Heart right ventricle (tissue), 16 donors: ENCODE data around the gene XPR1. TPM values are rescaled to one million over a fixed set of nuclear protein-coding genes. Genes with fewer than 3 reads are reported as not detected.
A peak's percentile ranks its signal among the peaks of the same experiment; 100 is the strongest.
"Not testable (repeated sequence)": the region's sequence is repeated elsewhere in the genome, so short reads cannot be mapped to it uniquely, and the experiment has no call there.

Experiments used
- ATAC-seq, 8 donors: fragments of 200-7000 bp; cut with Tn5 transposase; one replicate each; pipeline ENCODE4 v1.9.1; 2020; ENCODE audit warnings: mild to moderate bottlenecking in 8 of 8, moderate library complexity in 8 of 8, moderate number of reproducible peaks in 1 of 8
- DNase-seq, 2 donors: peaks; one replicate each; pipeline ENCODE4 v3.0.0-alpha.2; 2020
- H3K27ac ChIP-seq, 10 donors: fragments of 200-600 bp; sonication (generic) in 2 of 10; one replicate each; pipeline versions ENCODE4 v1.5.0 to v1.8.0; 2020 to 2022; ENCODE audit warnings: mild to moderate bottlenecking in 3 of 10
- H3K27me3 ChIP-seq, 7 donors: fragments of 200-600 bp; one replicate each; pipeline ENCODE4 v1.8.0; 2021 to 2022; ENCODE audit warnings: mild to moderate bottlenecking in 2 of 7
- H3K36me3 ChIP-seq, 9 donors: fragments of 200-600 bp; sonication (generic) in 1 of 9; one replicate each; pipeline versions ENCODE4 v1.5.0 to v1.8.0; 2020 to 2022; ENCODE audit warnings: mild to moderate bottlenecking in 2 of 9
- H3K4me1 ChIP-seq, 9 donors: fragments of 200-600 bp; sonication (generic) in 1 of 9; one replicate each; pipeline versions ENCODE4 v1.5.0 to v1.8.0; 2020 to 2022; ENCODE audit warnings: mild to moderate bottlenecking in 4 of 9
- H3K4me3 ChIP-seq, 10 donors: fragments of 200-600 bp; sonication (generic) in 2 of 10; one replicate each; pipeline versions ENCODE4 v1.5.0 to v1.8.0; 2020 to 2022; ENCODE audit warnings: mild to moderate bottlenecking in 7 of 10, moderate library complexity in 2 of 10
- H3K9me3 ChIP-seq, 11 donors: fragments of 200-600 bp in 10 of 11; sonication (generic) in 2 of 11; one replicate each; pipeline versions ENCODE4 v1.5.0 to v1.8.0; 2013 to 2022; ENCODE audit warnings: mild to moderate bottlenecking in 2 of 11, control low read depth in 1 of 11, moderate library complexity in 1 of 11
- CTCF ChIP-seq, 9 donors: fragments of 200-600 bp; sonication (generic) in 2 of 9; IDR thresholded peaks; one replicate each; pipeline versions ENCODE4 v1.5.0 to v1.8.0; 2021 to 2022; ENCODE audit warnings: antibody characterized with exemption in 9 of 9, mild to moderate bottlenecking in 5 of 9, moderate library complexity in 1 of 9
- WGBS, 2 donors: extraction: QIAGEN DNeasy Blood & Tissue Kit; methylation state at CpG; one replicate each; pipeline ENCODE4 v1.1.7; 2013; ENCODE audit warnings: inconsistent platforms in 1 of 2; 5-methylcytosine and 5-hydroxymethylcytosine counted together
- intact Hi-C, 10 donors: fragments of 100-400 bp; cut with DNase I; formaldehyde crosslinking; loops; one replicate each; pipeline versions ENCODE4 v1.11.1 to v1.14.2; 2022
- polyA plus RNA-seq, 2 donors: library from polyadenylated mRNA; stranded (reverse); fragments of 200-250 nt; gene quantifications; one replicate each; pipeline ENCODE4 v1.2.3, GENCODE V29; 2013
- total RNA-seq, 10 donors: library from RNA; stranded (reverse); fragmentation: NEBNext Ultra II Directional in 3 of 10; extraction: Animal tissue kit (Norgen Biotek cat#: 25700) in 3 of 10; gene quantifications; one replicate each; pipeline versions ENCODE4 v1.2.1 to v1.2.4, GENCODE V29; 2021 to 2023
- donor health status: Arrhythmogenic right ventricular cardiomyopathy.
- donor health status: ischemic (EF 13 %, LVEDD 7.1; RV severe dilation, severe dysfunction).
- donor health status: healthy with polysubstance abuse.
- donor health status: DM: no; HTN: yes; CAD: no.
- donor health status: DM: no; HTN: no; CAD: no.
- donor health status: ischemic (EF 25% LVEDD 6.9; RV normal size, moderate dysfunction).
- donor health status: ischemic (EF 25% LVEDD 5.7; RV mildly dilated, moderate dysfunction).
- donor health status: healthy.
- donor health status: DM: yes; HTN: yes; CAD: no.
- donor health status: Ischemic cardiomyopathy.
- donor health status: ischemic (EF 35%, LVEDD 5.7; RV mildly dilated, moderate dysfunction).
- donor health status: nonischemic (EF 11% LVEDD 7.7; RV severe dilation, severe dysfunction).
- donor health status: DM: yes; HTN: yes; CAD: no.
- donor health status: PGD.
- donor health status: ischemic (EF 29% LVEDD 5.4; RV normal size, mild dysfunction).
- donor health status: nonischemic (EF 23%, LVEDD 6.1; RV moderate dilation, normal function).

The XPR1 gene
- total and polyA plus RNA-seq, 12 donors: 18.3 to 142 (median 70.0) TPM

DNA sequence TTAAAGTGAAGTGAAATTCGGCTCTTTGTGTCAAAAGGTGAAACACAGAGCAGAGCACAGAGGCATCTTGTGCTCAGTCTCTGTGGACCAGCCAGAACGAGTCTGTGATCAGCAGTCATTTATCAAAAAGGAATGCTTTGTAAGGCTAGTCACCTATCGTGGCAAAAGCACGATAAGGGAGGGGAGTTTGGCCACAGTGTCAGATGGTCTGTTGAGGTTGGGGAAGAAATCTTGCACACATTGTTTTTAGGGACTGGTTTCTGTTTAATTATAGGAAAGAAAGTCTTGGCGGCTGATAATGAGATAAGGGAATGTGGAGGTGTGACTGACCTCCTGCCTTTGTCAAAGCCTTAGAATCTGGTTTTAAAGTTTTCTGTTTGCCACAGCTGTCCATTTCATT is 222.6 kb downstream of the XPR1 start:
- intact Hi-C loops: loop anchor here in 4 of 10 donors (2.0 to 10.0 kb wide), 2 partner anchors 220 to 324 kb away; partner anchors contain the start of gene XPR1 (in 3 of the 4)

DNA sequence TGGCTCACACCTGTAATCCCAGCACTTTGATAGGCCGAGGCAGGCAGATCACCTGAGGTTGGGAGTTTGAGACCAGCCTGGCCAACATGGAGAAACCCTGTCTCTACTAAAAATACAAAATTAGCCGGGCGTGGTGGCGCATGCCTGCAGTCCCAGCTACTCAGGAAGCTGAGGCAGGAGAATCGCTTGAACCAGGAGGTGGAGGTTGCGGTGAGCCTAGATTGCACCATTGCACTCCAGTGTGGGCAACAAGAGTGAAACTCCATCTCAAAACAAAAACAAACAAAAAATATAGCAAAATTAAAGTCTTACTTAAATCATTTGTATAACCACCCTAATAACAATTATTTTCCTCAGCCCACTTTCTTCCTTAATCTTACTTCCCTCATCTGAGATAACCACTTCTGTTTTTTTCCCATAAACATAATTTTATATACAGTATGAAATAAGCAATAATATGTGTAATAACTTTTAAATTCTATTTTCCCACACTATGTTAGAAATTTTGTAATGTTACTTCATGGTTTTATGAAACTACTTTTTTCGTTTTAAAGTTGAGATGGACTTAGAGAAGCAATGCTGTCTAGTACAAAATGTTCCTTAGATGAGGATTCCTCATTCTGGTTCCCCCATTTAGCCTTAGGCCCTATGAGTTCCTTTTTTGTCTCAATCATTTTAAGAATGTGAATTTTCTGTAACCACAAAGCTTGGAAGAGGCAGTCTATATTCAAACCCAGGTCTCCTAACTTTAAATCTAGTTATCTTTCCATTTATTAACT is 226.3 kb downstream of the XPR1 start:
- not testable (repeated sequence) for DNase-seq, ATAC-seq, H3K27ac ChIP-seq, H3K27me3 ChIP-seq, H3K9me3 ChIP-seq
- H3K4me1 ChIP-seq: peaks cover 0 to 43% (median 25%) of the 10 kb centered on the region in 9 donors
- intact Hi-C loops: loop anchor here in 6 of 10 donors (5.0 to 10.0 kb wide), 3 partner anchors 223 to 231 kb away; partner anchors contain the start of gene XPR1 (in 5 of the 6)
- peak overlapping the region in 1 of 10 donors; percentile 6 for H3K4me3 ChIP-seq
- H3K36me3 ChIP-seq: peaks cover 0 to 17% (median 0%) of the 10 kb centered on the region in 9 donors
- WGBS, 2 donors: 82 to 91% methylated on average over 7 of the region's 7 CpGs

More for the DNA sequence above, 222.6 kb downstream of the XPR1 start:
- DNase-seq (no peak), ATAC-seq (peak in 7 of 8 donors; percentile 22 to 62 (median 33))
- Histone ChIP-seq H3K36me3 (peaks cover 0 to 47% (median 5%) of the 10 kb centered on the region in 9 donors), H3K27me3 (no peaks in the 10 kb centered on the region), H3K9me3 (no peaks in the 10 kb centered on the region), H3K4me1 (peaks cover 0 to 40% (median 24%) of the 10 kb centered on the region in 9 donors), H3K4me3 (peak overlapping the region in 2 of 10 donors; percentile 1 to 4), H3K27ac (peak overlapping the region in 7 of 10 donors; percentile 3 to 56 (median 23))
- no peak for TF ChIP-seq CTCF (IDR thresholded peaks at IDR 0.05)
- 30 to 33% methylated on average over 5 of the region's 5 CpGs for WGBS, 2 donors

DNA sequence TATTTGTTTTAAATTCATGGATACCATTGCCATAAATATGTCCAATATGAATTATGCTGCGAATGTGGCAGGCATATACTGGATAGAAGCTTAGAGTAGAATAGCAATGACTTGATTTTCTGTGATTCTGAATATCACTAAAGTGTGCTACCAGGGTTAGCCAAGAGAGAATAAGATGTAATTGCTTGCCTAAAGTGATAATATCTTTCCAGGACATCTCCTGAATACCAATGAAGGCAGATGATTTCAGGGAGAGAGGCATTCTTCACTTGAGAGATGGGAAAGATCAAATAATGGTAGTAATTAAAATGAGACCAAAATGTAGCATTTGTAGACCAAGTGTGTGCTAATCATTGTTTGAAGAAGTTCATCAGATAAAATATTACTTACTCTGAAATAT is 227.5 kb downstream of the XPR1 start:
- no peak for ATAC-seq
- 96 to 97% methylated on average over 1 of the region's 1 CpG for WGBS, 2 donors

GRCh38 chr1:180860535-180860934 is 228.7 kb downstream of the XPR1 start:
- DNase-seq: no peak
- no peak for ATAC-seq
- Histone ChIP-seq H3K4me1 (peaks cover 0 to 20% (median 7%) of the 10 kb centered on the region in 9 donors), H3K9me3 (no peaks in the 10 kb centered on the region), H3K36me3 (peaks cover 0 to 39% (median 10%) of the 10 kb centered on the region in 9 donors), H3K27me3 (no peaks in the 10 kb centered on the region), H3K4me3 (no peak overlapping the region), H3K27ac (no peak overlapping the region)
- intact Hi-C loops: loop anchor here (5.0 kb wide), 4 partner anchors 228 to 343 kb away; partner anchors contain the start of gene XPR1 (in 4 of the 10)
- WGBS, 2 donors: 69 to 70% methylated on average over 2 of the region's 2 CpGs
- no peak for TF ChIP-seq CTCF (IDR thresholded peaks at IDR 0.05)

More for the DNA sequence above, 227.5 kb downstream of the XPR1 start:
- peaks cover 0 to 32% (median 16%) of the 10 kb centered on the region in 9 donors for H3K4me1 ChIP-seq
- H3K27me3 ChIP-seq: no peaks in the 10 kb centered on the region
- H3K36me3 ChIP-seq: peaks cover 0 to 26% (median 7%) of the 10 kb centered on the region in 9 donors
- H3K27ac ChIP-seq: no peak overlapping the region
- no peak overlapping the region for H3K4me3 ChIP-seq
- intact Hi-C loops: loop anchor here in 6 of 10 donors (5.0 to 10.0 kb wide), 3 partner anchors 225 to 232 kb away; partner anchors contain the start of gene XPR1 (in 5 of the 6)
- H3K9me3 ChIP-seq: no peaks in the 10 kb centered on the region
- no peak for DNase-seq
- TF ChIP-seq CTCF (IDR thresholded peaks at IDR 0.05): no peak
